Activated CD4-positive, alpha-beta T cell treated with anti-CD3 and anti-CD28 coated beads for 4 hours (primary cell): ENCODE results near the gene NRROS.
"Not testable (repeated sequence)": the region's sequence is repeated elsewhere in the genome, so short reads cannot be mapped to it uniquely, and the experiment has no call there.

Experiments
- DNase-seq, 2 donors: peaks; one replicate each; pipeline ENCODE4 v3.0.0-alpha.2; 2020

Gene NRROS

DNA sequence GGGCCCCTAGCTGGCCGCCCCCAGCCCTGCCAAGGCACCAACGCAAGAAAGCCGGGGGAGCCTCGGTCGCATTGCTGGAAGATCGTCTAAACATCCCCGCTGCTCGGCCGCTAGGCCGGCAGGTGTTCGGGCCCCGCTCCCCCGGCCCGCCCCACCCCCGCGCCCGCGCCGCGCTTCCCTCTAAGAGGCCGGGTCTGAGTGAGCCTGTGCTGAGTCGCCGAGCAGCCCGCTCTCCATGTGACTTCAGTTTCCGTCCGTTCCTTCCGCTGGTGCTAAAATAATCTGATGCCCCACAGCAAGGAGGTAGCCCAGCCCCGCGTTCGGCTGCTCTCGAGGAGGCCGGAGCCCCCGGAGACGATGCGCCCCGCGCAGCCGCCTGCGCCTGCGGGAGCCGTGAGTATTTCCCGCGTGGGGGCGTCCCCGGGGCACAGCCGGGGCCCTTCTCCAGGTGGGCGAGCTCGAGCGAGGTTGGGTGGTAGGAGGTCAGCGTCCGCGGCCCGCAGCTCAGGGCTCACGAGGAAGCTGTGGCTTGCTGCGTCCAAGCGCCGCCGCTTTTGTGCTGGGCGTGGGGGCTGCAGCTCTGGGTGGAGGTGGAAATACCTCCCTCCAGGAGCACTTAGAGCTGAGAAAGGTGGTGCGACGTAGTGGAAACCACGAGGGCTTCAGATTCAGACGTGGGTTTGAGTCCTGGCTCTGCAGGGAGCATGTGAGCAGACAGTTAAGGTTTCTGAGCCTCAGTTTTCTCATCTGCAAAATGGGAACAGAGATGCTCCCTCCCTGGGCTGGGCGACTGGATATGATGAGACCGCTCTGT lies at the start of gene NRROS:
NRROS (plus strand) TSS at position 212 of the 814 bp plus-strand sequence. CDS start 14,846 bp downstream, outside the sequence.
- peak; percentile 49 to 60 for DNase-seq

DNA sequence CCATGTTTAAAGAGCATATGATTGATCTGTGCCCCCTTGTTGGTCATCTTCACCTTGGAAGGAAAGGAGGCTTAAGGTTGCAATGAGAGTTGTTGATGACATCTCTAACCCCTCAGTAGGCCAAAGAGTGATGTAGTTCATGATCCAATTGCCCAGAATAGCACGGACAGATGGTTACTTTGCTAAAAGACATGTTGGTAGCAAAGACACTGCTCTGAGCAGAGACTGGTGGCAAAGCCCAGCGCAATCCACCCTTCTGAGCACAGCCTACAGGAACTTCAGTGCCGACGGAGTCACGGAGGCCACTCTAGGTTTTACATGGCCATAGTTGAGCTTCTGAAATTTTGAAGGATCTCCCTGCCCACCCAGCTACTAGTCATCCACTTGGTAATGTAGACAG lies 49.2 kb upstream of the NRROS start:
- no peak for DNase-seq

DNA sequence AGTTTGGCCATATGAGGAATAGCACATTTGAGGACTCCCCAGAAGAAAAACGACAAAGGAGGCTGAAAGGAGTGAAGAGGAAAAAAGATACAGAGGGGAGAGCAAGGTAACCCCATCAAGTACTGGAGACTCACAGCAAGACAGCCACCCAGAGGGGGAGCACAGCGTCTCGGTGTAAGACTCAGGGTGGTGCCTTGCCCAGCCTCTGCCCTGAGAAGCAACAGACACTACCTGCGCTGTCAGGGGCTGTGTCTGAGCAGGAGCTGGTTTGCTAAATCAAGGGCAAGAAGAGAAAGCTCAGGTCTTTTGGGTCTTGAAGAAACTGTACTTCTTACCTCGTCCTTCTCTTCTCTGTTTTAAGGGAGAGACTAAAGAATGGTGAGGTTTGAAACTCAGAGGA lies 43.1 kb upstream of the NRROS start:
- no peak for DNase-seq

DNA sequence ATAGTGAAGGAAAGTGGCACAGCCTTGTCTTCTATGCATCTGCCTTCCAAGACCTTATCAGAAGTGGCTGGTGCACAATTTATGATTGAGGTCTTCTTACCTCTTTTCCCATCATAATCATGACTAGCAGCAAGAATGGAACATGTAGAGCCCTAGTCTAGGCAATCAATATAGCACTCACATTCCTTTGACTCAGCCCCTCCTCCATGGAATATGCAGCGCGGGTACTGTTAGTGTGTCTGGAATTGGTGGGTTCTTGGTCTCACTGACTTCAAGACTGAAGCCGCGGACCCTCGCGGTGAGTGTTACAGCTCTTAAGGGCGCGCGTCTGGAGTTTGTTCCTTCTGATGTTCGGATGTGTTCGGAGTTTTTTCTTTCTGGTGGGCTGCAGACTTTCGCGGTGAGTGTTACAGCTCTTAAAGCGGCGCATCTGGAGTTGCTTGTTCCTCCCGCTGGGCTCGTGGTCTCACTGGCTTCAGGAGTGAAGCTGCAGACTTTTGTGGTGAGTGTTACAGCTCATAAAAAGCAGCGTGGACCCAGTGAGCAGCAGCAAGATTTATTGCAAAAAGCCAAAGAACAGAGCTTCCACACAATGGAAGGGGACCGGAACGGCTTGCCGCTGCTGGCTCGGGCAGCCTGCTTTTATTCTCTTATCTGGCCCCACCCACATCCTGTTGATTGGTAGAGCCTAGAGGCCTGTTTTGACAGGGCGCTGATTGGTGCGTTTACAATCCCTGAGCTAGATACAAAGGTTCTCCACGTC lies 41.3 kb upstream of the NRROS start:
- not testable (repeated sequence) for DNase-seq

DNA sequence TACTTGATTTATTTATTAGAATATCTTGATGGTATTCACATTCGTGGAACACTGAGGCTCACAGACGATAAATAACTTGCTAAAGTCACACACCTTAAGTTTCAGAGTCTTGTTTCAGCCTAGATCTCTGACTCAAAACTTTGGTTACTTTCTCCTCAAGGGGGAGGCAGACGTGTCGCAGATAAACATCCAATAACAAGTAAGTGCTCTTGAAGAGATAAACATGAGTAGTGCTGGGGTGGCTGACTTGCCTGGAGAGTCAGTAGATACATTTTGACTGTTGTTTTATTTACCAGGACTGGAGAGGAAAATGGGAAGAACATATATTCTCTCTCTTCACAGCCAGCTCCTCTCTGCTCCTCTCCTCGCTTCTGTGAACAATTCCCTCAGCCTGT lies 39.8 kb upstream of the NRROS start:
- no peak for DNase-seq

DNA sequence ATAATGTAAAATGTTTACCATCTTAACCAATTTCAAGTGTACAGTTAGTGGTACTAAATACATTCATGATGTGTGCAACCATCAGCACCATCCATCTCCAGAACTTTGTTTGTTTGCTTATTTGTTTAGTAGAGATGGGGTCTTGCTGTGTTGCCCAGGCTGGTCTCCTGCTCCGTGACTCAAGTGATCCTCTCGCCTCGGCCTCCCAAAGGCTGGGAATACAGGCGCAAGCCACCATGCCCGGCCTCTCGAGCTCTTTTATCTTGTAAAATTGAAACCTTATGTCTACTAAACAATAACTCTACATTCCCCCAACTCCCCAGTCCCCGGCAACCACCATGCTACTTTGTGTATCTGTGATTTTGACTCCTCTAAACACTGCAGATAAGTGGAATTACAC lies 39.1 kb upstream of the NRROS start:
- DNase-seq, result no peak

DNA sequence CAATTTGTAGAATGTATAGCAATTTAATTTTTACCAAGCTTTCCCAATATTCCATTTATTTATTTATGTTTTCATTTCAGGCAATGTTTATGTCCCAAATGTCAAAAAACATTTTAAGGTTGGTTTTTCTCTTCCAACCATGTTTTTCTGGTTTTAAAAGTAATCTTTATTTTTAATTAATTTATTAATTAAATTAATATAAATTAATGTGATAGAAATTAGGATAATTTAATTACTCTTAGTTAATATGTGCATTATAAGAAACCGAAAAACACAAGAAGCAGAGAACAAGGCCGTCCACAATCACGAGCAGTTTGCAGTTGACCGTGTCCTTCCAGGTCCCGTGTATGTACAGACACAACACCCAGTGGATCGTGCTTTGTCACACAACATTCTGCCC lies 36.8 kb upstream of the NRROS start:
- DNase-seq, result no peak

DNA sequence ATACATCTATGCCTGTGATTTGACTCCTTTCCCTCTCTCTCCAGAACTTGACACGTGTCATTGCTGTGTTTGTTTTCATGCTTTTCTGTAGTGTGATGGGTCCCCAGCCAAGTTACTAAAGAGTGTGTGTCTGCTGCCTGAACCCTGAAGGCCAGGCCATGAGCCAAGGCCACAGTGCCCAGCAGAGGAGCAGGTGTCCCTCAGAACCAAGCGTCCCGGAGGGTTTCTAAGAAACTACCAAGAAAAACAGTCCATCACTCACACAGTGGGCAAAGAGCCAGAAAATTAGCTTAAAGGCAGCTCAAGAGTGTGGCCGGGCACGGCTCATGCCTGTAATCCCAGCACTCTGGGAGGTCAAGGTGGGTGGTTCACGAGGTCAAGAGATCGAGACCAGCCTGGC lies 35.8 kb upstream of the NRROS start:
- DNase-seq, result no peak

DNA sequence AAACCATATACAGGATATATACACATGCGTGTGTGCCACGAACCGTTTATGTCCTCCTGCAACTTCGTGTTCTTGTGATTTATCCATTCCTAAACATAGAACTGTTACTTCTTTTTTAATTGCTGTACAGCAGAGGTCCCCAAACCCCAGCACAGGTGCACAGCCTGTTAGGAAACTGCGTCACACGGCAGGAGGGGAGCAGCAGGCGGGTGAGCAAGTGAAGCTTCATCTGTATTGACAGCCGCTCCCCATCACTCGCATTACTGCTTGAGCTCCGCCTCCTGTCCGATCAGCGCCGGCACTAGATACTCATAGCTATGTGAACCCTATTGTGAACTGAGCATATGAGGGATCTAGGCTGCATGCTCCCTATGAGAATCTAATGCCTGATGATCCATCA lies 34.9 kb upstream of the NRROS start:
- peak; percentile 60 to 66 for DNase-seq

DNA sequence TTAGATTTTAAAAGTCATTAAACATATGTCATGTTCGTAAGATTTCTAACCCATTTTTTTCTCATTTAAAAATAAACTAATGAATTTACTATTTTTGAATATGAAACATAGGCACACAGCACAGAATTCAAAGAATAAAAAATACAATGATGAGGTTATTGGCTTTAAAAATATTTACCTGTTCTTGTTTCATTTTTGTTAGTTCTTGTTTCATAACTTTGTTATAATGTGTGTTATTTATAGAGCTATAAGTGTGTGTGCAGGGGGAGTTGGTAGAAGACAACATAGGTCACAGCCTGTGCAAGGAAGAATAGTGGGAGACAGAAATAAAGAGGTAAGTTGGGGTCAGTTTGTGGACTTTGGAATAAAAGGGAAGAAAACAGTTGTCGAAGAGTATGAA lies 30.8 kb upstream of the NRROS start:
- no peak for DNase-seq

DNA sequence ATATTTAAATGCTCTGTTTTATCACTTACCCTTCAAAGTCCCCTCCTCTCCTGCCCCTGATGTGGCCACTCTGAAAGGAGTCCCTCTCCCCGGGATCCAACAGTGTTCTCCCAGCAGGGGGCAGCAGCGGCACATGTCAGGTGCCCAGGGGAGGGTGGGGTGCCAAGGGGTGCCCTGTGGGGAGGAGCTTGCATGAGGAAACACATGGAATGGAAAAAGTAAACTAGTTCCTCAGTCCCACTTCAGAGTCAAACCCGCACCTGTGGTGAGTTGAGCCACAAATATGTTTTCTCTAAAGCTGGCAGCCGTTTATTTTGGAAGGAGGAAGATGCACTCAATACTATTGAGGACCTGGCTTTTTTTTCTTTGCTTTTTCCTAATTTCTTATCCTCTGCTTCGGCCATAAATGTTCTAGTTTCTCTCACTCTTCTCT lies 30.1 kb upstream of the NRROS start:
- DNase-seq, result peak; percentile 95 to 99

DNA sequence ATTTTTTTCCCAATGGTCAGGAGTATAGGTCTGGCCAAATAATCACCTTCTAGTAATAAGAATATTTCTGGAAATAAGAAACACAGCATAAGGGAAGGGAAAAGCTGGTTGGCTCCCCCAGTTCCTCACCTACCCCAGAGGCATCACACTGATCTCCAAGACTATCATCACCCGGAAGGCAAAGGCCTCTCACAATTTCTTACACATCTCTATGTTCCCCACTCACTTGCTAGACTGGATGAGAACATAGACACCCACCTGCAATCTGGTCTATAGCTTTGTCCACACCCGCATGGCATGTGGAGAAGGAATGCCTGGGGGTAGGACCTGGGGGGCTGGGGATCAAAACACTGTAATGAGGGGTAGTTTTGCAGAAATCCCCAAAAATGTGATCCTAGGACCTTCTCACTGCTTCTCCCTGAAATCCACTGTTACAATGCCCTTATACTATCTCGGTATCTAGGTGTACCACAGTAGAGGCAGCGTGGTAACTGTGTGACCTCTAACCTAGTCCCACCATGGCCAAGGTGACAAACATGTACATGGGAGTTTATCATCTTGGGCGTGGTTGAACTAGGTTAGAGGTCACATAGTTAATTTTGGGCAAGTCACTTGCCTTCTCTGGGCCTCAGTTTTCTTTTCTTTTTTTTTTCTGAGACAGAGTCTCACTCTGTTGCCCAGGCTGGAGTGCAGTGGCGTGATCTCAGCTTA lies 29.5 kb upstream of the NRROS start:
- no peak for DNase-seq

DNA sequence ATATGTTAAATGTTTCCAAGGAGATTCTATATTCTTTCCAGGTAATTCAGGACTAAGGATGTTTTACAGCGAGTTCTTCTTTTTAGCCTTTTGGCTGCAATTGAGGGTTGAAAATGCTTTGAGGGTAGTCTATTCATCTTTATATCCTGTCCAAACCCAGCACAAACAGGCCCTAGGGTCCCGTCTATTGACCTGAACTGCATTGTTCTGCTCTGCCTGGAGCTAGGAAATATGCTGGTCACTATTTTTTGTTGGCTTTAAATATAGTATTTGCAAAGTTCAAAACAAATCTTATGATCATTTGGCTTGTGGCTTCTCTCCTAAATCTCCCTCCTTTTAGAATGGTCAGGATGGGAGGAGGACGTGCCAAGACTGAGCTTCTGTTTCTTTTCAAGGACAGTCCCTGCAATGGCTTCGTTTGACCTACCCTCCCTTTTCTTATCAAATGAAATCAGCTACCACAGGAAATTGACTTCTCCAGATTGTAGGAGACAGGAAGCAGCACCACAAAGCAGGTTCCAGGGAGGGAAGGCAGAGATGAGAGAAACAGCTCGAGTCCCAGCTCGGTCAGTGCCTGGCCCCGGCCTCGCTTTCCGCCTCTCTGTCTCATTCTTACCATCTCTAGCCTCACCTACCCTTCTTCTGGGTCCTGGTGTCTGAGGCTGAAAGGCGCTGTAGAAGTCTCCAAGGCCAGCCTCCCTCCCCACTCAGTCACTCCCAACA lies 27.6 kb upstream of the NRROS start:
- no peak for DNase-seq

DNA sequence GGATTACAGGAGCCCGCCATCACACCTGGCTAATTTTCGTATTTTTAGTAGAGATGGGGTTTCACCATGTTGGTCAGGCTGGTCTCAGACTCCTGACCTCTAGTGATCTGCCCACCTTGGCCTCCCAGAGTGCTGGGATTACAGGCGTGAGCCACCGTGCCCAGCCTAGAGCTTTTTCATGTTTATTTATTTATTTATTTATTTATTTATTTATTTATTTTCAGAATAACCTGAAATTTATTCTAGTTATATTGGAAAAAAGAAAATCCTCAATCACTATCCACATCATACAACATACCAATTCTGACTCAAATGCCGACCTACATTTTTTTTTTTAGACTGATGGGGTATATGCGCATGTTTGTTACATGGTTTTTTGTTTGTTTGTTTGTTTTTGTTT lies 24.3 kb upstream of the NRROS start:
- not testable (repeated sequence) for DNase-seq

DNA sequence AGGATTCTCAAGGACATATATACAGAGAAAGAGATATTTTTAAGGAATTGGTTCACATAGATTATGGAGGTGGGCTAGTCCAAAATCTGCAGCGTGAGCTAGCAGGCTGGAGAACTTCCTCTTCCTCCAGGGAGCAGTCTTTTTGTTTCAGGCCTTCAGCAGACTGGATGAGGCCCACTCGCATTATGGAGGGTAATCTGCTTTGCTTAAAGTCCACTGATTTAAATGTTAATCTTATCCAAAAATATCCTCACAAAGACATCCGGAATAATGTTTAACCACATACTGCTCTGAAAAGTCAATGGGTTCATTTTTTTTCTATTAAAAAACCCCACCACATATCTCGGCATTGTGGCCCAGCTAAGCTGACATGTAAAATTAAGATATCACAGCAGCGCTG lies 22.2 kb upstream of the NRROS start:
- no peak for DNase-seq

DNA sequence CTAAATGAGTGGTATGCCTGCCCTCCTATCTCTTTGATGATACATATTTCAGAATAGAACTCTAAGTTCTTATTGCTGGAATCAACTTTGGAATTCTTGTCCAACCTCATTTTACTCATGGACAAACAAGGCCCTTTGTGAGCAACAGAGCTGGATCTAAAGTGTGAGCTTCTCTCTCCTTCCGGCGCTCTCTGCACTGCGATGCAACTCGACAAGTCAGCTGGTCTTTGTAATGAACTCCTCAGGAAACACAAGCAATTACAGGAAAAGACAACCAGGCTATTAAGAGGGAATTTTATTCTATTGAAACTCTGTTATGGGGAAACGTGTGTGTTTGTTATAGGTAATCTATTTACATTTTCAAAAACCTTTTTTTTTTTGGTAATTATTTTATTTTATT lies 20.3 kb upstream of the NRROS start:
- DNase-seq, result no peak

DNA sequence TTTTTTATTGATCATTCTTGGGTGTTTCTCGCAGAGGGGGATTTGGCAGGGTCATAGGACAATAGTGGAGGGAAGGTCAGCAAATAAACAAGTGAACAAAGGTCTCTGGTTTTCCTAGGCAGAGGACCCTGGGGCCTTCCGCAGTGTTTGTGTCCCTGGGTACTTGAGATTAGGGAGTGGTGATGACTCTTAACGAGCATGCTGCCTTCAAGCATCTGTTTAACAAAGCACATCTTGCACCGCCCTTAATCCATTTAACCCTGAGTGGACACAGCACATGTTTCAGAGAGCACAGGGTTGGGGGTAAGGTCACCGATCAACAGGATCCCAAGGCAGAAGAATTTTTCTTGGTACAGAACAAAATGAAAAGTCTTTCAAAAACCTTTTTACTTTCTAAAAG lies 19.9 kb upstream of the NRROS start:
- not testable (repeated sequence) for DNase-seq

DNA sequence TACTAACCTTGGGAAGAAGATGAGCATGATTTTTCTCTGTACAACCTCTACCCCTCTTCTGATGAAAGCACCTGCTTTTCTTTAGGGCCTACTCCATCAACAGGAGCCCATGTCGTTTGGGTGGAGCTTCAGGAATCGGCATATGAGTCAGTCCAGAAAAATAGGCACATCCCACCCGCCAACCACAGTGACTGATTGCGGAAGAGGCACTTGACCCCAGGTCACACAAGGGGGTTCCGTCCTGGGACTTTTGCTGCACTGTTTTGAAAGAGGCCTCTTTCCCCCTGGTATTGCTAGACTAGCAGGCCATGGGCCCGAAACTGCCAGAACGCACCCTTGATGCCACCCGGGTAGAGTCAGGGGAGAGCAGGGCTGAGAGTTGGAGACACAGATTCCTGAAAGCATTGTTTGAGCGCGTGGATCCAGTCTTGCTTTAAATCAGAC lies 19.3 kb upstream of the NRROS start:
- DNase-seq, result no peak

DNA sequence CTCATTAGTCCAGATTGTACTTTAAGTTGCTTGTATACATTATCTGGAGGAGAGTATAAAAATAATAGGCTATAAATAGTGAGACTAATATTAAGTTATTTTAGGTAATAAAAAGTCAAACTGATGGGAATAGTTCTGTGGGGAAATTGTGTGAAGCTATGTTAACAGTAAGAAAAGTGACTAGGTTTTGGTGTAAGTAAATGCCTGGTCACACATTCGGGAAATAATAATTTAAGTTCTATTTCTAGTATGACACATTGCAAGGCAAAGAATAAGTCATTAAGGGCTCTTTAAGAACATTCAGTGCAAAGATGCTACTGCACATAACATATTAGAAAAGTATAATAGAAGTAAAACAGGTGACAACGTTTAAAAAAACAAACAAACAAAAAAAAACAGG lies 18.8 kb upstream of the NRROS start:
- no peak for DNase-seq

DNA sequence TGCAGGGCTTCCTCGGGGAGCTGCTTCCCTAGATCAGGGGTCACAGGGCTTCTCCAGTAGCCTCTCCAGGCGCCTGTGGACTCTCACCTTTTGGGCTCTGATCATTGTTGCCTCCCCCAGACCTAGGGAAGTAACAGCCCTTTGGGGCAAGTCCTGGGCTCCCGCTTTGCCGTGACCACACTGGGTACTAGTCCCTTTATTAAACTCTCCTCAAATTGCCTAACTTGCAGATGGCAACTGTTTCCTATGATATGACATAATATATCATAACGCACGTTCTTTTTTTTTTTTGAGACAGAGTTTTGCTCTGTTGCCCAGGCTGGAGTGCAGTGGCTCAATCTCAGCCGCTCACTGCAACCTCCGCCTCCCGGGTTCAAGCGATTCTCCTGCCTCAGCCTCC lies 17.9 kb upstream of the NRROS start:
- no peak for DNase-seq

DNA sequence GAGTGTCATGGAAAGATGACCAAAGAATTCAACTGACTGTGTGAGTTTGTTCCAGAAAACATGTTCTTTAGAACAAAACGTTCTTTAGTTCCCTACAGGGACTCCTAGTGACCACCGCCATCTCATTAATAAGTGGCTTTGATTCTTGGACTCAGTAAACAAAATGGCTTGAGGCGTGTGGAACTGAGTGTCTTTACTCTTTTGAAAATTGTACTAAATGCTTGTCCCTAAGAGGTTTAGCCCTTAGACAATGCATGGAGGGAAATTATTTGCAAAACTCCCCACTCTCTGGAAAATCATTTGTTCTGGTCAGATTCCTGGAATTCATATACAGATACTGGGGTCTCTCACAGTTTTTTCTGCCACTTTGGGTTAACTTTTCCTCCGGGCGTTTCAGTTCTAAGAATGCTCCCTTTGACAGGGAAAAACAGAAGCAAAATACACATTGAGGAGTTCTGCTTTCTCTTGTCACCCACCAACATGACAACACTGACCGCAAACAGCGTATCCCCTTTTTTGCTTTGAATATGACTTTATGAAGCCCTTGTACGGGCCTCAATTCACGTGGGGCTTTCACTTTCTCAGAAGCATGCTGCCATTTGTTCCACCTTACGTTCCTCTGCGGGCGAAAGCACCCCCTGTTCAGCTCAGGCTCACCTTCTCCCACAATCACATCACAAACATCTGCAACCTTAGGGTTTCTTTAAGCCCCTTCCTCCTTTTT lies 15.3 kb upstream of the NRROS start:
- no peak for DNase-seq

DNA sequence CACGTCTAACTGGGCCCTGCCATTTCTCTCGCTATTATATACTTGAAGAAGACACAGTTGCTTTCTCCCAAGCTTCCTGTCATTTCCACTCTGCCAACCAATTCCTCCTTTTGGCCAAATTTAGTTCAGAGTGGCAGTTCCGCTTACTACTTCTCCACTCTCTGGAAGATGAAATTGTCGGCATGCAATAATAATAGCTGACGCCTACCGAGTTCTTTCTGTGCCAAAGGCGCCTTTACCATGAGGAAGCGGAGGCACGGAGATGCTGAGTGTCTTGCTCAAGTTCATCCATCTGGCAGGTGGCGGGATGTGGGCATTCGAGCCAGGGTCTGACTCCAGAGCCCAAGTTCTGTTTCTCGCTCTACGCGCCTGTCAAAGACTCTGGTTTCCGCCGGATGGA lies 14.6 kb upstream of the NRROS start:
- DNase-seq, result no peak
